ENCODE measurements around the gene LIG1. TPM values are rescaled to one million over a fixed set of nuclear protein-coding genes. Genes with fewer than 3 reads are reported as not detected.

The LIG1 gene
- total RNA-seq, 1 donor: 11.9 TPM

DNA sequence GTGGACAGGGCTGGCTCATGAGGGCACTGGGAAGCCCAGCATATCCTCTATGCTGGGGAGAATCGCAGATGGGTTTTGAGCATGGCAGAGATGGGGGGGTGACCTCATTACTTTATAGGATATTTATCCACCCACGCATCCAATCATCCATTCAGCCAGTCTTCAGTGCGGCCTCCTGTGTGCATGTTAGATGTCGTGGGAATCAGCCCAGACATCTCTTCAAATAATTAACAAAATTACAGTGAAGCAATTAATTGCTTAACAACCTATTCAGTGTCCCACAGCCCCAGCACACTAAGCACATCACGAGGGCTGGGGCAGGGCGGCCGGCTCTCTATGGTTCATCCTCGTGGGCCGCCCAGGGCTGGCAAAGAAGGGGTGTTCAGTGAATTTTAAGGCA lies 21.6 kb downstream of the LIG1 start:
- Histone ChIP-seq H3K27ac (ENCODE audit: low read depth, low read length) (no peak overlapping the region), H3K4me1 (ENCODE audit: insufficient read depth, low read length) (no peaks in the 10 kb centered on the region), H3K79me2 (ENCODE audit: insufficient read depth, low read length) (no peaks in the 10 kb centered on the region), H3K27me3 (ENCODE audit: insufficient read depth, low read length) (no peaks in the 10 kb centered on the region), H3K4me2 (ENCODE audit: insufficient read depth, low read length) (no peak overlapping the region), H2AFZ (ENCODE audit: low read length) (no peak overlapping the region), H4K20me1 (ENCODE audit: insufficient read depth, low read length) (no peaks in the 10 kb centered on the region), H3K4me3 (ENCODE audit: insufficient read depth, low read length) (no peak overlapping the region), H3K9me3 (ENCODE audit: low read depth, low read length) (no peaks in the 10 kb centered on the region), H3K36me3 (ENCODE audit: insufficient read depth, low read length) (no peaks in the 10 kb centered on the region)
- TF ChIP-seq CTCF (IDR thresholded peaks at IDR 0.05; ENCODE audit: extremely low read depth, low read depth, low read length): no peak
- DNase-seq (ENCODE audit: insufficient read length, low spot score, missing footprints): no peak

GRCh38 chr19:48147597-48148175 lies 22.5 kb downstream of the LIG1 start:
- H3K4me3 ChIP-seq (ENCODE audit: insufficient read depth, low read length): no peak overlapping the region
- no peak for TF ChIP-seq CTCF (IDR thresholded peaks at IDR 0.05; ENCODE audit: extremely low read depth, low read depth, low read length)
- H4K20me1 ChIP-seq (ENCODE audit: insufficient read depth, low read length): no peaks in the 10 kb centered on the region
- H3K4me1 ChIP-seq (ENCODE audit: insufficient read depth, low read length): no peaks in the 10 kb centered on the region
- no peak overlapping the region for H2AFZ ChIP-seq (ENCODE audit: low read length)
- H3K9me3 ChIP-seq (ENCODE audit: low read depth, low read length): no peaks in the 10 kb centered on the region
- H3K79me2 ChIP-seq (ENCODE audit: insufficient read depth, low read length): no peaks in the 10 kb centered on the region
- H3K4me2 ChIP-seq (ENCODE audit: insufficient read depth, low read length): no peak overlapping the region
- no peaks in the 10 kb centered on the region for H3K36me3 ChIP-seq (ENCODE audit: insufficient read depth, low read length)
- H3K27ac ChIP-seq (ENCODE audit: low read depth, low read length): no peak overlapping the region
- no peak for DNase-seq (ENCODE audit: insufficient read length, low spot score, missing footprints)
- H3K27me3 ChIP-seq (ENCODE audit: insufficient read depth, low read length): no peaks in the 10 kb centered on the region

- Histone ChIP-seq H3K27me3 (ENCODE audit: insufficient read depth, low read length) (no peaks in the 10 kb centered on the region), H3K4me3 (ENCODE audit: insufficient read depth, low read length) (no peak overlapping the region), H3K9me3 (ENCODE audit: low read depth, low read length) (no peaks in the 10 kb centered on the region), H2AFZ (ENCODE audit: low read length) (no peak overlapping the region), H3K79me2 (ENCODE audit: insufficient read depth, low read length) (no peaks in the 10 kb centered on the region), H3K36me3 (ENCODE audit: insufficient read depth, low read length) (no peaks in the 10 kb centered on the region), H3K4me1 (ENCODE audit: insufficient read depth, low read length) (no peaks in the 10 kb centered on the region), H4K20me1 (ENCODE audit: insufficient read depth, low read length) (no peaks in the 10 kb centered on the region), H3K27ac (ENCODE audit: low read depth, low read length) (no peak overlapping the region), H3K4me2 (ENCODE audit: insufficient read depth, low read length) (no peak overlapping the region)
- no peak for TF ChIP-seq CTCF (IDR thresholded peaks at IDR 0.05; ENCODE audit: extremely low read depth, low read depth, low read length)
- no peak for DNase-seq (ENCODE audit: insufficient read length, low spot score, missing footprints)
These were observed 31.1 kb downstream of the LIG1 start for GRCh38 chr19:48139053-48139452.

GRCh38 chr19:48137411-48137810 lies 32.7 kb downstream of the LIG1 start:
- H3K27ac ChIP-seq (ENCODE audit: low read depth, low read length): no peak overlapping the region
- no peak for TF ChIP-seq CTCF (IDR thresholded peaks at IDR 0.05; ENCODE audit: extremely low read depth, low read depth, low read length)

More at GRCh38 chr19:48137411-48137810, 32.7 kb downstream of the LIG1 start:
- H4K20me1 ChIP-seq (ENCODE audit: insufficient read depth, low read length): no peaks in the 10 kb centered on the region
- no peaks in the 10 kb centered on the region for H3K79me2 ChIP-seq (ENCODE audit: insufficient read depth, low read length)
- H3K27me3 ChIP-seq (ENCODE audit: insufficient read depth, low read length): no peaks in the 10 kb centered on the region
- no peaks in the 10 kb centered on the region for H3K36me3 ChIP-seq (ENCODE audit: insufficient read depth, low read length)
- H3K4me2 ChIP-seq (ENCODE audit: insufficient read depth, low read length): no peak overlapping the region
- DNase-seq (ENCODE audit: insufficient read length, low spot score, missing footprints): no peak
- no peak overlapping the region for H3K4me3 ChIP-seq (ENCODE audit: insufficient read depth, low read length)
- no peak overlapping the region for H2AFZ ChIP-seq (ENCODE audit: low read length)
- no peaks in the 10 kb centered on the region for H3K9me3 ChIP-seq (ENCODE audit: low read depth, low read length)
- H3K4me1 ChIP-seq (ENCODE audit: insufficient read depth, low read length): no peaks in the 10 kb centered on the region

Measured in osteoblast (primary cell).